Keratinocyte (primary cell): Measurements from ENCODE around the gene OR5M10.
A peak's percentile ranks its signal among the peaks of the same experiment; 100 is the strongest.

Source experiments
- EZH2 ChIP-seq: IDR thresholded peaks from one replicate; pipeline ENCODE4 v1.6.1; 2012; ENCODE audit warnings: inconsistent platforms, mild to moderate bottlenecking, low read length, moderate library complexity
- TF ChIP-seq, protein P1 (sequence below), 3 experiments: IDR thresholded peaks in 1 of 3; conservative IDR thresholded peaks in 1 of 3; optimal IDR thresholded peaks in 1 of 3; 2 replicates in 2 of 3; 3 replicates in 1 of 3; pipeline versions ENCODE3 to v1.5.1; 2011; ENCODE audit warnings: low read length in 3 of 3, mild to moderate bottlenecking in 3 of 3, moderate library complexity in 2 of 3, control low read depth in 1 of 3, inconsistent platforms in 1 of 3; ENCODE audit not compliant: insufficient read depth in 2 of 3; ENCODE audit errors: extremely low read depth in 1 of 3

DNA sequence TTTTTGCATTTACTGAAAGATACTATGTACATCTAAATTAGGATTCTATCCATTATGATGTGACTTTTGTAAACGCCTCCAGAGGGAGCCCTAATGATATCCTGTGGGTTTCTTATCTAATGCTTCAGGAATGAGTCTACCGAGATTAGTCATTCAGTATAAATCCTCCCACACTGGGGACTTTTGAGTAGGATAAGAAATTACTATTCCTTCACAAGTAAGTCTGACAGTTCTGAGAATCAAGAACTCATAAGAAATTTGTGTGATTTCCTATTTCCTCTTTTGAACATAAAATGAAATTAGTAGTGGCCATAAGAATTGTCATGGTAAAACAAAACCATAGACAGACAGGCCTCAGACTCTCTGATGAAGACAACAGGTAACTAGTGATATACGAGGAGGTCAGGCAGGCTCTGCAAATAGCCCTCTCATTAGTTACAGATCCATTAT, 47.2 kb upstream of the OR5M10 start:
- TF ChIP-seq, protein P1, sequence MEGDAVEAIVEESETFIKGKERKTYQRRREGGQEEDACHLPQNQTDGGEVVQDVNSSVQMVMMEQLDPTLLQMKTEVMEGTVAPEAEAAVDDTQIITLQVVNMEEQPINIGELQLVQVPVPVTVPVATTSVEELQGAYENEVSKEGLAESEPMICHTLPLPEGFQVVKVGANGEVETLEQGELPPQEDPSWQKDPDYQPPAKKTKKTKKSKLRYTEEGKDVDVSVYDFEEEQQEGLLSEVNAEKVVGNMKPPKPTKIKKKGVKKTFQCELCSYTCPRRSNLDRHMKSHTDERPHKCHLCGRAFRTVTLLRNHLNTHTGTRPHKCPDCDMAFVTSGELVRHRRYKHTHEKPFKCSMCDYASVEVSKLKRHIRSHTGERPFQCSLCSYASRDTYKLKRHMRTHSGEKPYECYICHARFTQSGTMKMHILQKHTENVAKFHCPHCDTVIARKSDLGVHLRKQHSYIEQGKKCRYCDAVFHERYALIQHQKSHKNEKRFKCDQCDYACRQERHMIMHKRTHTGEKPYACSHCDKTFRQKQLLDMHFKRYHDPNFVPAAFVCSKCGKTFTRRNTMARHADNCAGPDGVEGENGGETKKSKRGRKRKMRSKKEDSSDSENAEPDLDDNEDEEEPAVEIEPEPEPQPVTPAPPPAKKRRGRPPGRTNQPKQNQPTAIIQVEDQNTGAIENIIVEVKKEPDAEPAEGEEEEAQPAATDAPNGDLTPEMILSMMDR (optimal IDR thresholded peaks at IDR 0.05 in 1 of 3, IDR thresholded peaks at IDR 0.05 in 1 of 3, conservative IDR thresholded peaks at IDR 0.05 in 1 of 3; ENCODE audit: extremely low read depth in 1 of 3, insufficient read depth in 2 of 3, low read length in 3 of 3): peak in 2 of 3 experiments; percentile 32 to 35
- TF ChIP-seq EZH2: no peak
